GM20000 (cell line): ENCODE results near the gene YPEL1.
A peak's percentile ranks its signal among the peaks of the same experiment; 100 is the strongest.

Experiments used
- DNase-seq: peaks from one replicate; pipeline ENCODE4 v3.0.0; 2012; ENCODE audit warnings: low spot score
- TF ChIP-seq, protein P1 (sequence below): IDR thresholded peaks from 2 replicates; pipeline ENCODE4 v1.5.1; 2012; ENCODE audit warnings: mild to moderate bottlenecking, control low read depth; ENCODE audit errors: extremely low read depth, missing control alignments

The YPEL1 gene

DNA sequence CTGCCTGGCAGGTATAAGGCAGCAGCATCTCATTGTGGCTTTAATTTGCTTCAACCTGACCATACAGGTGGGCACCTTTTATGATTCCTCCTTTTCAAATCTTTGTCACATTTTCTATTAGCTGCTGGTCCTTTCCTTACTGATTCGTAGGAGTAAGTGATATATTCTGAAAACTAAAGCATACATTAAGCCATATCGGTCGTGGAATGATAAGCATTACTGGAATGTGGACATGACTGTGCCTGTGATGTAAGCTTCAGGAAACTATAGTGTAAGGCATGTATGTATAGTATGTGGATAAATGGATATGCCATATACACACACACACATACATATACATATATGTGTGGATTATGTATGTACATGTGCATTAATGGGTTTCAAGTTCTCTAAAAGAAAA, 20.8 kb downstream of the YPEL1 start:
- TF ChIP-seq, protein P1, sequence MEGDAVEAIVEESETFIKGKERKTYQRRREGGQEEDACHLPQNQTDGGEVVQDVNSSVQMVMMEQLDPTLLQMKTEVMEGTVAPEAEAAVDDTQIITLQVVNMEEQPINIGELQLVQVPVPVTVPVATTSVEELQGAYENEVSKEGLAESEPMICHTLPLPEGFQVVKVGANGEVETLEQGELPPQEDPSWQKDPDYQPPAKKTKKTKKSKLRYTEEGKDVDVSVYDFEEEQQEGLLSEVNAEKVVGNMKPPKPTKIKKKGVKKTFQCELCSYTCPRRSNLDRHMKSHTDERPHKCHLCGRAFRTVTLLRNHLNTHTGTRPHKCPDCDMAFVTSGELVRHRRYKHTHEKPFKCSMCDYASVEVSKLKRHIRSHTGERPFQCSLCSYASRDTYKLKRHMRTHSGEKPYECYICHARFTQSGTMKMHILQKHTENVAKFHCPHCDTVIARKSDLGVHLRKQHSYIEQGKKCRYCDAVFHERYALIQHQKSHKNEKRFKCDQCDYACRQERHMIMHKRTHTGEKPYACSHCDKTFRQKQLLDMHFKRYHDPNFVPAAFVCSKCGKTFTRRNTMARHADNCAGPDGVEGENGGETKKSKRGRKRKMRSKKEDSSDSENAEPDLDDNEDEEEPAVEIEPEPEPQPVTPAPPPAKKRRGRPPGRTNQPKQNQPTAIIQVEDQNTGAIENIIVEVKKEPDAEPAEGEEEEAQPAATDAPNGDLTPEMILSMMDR, result no peak
- DNase-seq, result no peak

DNA sequence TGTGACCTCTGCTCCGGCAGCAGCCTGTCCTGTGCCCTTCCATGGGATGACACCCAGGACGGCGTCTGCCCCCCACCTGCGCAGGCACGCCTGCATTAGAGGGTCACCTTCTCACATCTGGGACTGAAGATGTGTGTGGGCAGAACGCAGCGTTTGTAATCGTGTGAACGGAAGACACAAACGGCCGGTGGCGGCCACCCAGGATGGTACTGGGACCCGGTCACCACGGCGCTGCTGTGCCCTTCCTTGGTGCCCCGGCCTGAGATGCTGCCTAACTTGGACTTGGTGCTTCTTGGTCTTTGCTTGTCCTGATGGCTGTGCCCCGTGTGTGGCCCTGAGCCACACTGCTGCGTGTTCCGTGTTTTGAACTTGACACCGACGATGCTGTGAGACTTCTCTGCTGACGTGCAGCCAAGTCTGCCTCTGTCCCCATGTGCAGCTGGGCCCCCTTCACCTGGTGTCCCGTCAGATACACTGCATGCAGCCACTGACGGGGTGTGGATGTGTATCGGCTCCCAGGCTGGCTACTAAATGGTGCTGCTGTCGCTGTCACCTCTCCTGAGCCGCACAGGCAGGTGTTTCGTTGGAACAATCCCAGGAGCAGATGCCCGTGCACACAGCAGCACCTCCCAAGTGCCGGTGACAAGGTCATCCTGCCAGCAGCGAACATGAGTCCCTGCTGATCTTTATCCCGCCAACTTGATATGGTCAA, 21.4 kb downstream of the YPEL1 start:
- TF ChIP-seq, protein P1, result no peak
- DNase-seq, result no peak

DNA sequence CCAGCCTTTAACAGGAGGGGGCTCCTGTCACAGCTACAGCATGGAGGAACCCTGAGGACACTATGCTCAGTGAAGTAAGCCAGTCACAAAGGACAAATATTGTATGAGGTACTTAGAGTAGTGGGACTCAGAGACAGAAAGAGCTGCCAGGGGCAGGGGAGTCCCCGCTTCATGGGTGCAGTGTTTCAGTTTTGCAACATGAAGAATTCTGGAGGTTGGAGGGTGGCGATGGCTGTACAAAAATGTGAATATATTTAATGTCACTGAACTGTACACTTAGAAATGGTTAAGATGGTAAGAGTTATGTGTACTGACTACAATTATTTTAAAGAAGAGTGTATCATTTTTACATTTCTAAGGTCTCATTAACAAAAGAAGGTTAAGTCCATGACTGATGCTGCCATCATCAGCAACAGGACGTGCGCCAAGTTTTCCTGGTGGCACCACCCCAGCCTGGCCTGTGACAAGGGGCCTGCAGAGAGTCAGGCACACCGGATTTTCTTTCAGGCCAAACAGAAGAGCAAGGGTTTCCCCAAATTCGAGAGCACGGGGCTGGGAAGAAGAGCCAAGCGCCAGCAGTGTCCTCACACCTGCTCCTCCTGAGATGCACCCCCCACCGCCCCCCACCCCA, 22.1 kb downstream of the YPEL1 start:
- TF ChIP-seq, protein P1, result no peak
- DNase-seq, result no peak

DNA sequence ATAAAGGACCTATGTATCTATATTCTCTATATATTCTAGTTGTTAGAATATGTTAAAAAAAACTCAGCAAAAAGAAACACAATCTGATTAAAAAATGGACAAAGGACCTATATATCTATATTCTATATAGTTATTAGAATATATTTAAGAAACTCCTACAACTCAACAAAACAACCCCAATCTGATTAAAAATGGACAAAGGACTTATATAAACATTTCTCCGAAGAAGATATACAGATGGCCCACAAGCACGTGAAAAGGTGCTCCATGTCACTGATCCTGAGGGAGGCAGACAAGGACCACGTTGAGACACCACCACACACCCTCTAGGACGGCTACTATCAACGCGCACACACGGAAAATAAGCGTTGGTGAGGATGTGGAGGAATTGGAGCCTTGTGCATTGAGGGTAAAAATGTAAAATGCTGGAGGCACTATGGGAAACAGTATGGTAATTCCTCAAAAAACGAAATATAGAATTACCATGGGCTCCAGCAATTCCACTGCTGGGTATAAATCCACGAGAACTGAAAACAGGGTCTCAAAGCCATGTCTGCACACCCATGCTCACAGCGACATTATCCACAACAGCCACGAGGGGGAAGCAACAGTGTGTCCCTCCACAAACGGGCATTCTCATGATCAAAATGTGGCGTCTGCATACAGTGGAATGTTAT, 22.7 kb downstream of the YPEL1 start:
- DNase-seq, result peak; percentile 82
- TF ChIP-seq, protein P1, result peak; percentile 62

DNA sequence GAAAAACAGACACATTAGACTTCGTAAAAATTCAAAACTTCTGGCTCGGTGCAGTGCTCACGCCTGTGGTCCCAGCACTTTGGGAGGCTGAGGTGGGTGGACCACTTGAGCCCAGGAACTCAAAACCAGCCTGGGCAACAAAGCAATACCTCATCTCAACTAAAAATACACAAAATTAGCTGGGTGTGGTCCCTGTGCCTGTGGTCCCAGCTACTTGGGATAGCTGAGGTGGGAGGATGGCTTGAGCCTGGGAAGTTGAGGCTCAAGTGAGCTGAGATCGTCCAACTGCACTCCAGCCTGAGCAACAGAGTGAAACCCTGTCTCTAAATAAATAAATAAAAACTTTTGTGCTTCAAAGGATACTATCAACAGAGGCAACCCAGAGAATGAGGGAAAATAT, 23.7 kb downstream of the YPEL1 start:
- DNase-seq, result no peak
- TF ChIP-seq, protein P1, result no peak

DNA sequence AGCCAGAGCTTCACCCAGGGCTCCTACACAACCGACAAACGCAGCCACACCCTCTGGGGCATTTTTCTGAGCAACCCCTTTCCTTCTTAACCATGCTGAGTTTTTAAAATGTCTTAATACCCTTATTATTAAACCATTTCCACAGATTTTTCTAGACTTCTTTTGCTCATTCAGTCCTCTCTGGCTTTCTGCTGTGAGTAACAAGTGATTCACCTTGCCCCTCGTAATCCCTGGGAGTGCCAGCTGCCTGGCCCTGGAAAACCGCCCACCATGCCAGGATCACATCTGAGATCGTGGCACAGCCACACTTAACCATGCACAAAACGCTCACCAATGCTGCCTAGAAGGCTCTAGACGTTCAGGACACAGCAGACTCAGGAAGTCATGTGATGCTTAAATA, 25.4 kb downstream of the YPEL1 start:
- DNase-seq, result no peak

DNA sequence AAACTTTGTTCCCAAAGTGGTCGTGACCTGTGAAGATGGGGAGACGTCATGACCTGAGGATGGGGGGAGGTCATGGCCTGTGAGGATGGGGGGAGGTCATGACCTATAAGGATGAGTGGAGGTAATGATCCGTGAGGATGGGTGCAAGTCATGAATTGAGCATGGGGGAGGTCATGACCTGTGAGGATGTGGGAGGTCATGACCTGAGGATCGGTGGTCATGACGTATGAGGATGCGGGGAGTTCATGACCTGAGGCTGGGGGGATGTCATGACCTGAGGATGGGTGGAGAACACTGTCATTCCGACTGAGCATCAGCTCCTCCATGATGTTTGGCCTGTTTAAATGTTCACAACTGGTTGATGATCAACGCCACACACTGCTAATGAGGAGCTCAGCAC, 25.9 kb downstream of the YPEL1 start:
- TF ChIP-seq, protein P1, result no peak
- no peak for DNase-seq

More for the DNA sequence above, 25.4 kb downstream of the YPEL1 start:
- TF ChIP-seq, protein P1, result no peak
